HG03439 (cell line): ENCODE results near the gene TTC4.

Source experiments
- ATAC-seq: cut with Tn5 transposase; IDR thresholded peaks from one replicate; pipeline ENCODE4 v1.9.1; 2021; ENCODE audit warnings: mild to moderate bottlenecking, moderate library complexity; ENCODE audit not compliant: unreplicated experiment

The TTC4 gene, protein sequence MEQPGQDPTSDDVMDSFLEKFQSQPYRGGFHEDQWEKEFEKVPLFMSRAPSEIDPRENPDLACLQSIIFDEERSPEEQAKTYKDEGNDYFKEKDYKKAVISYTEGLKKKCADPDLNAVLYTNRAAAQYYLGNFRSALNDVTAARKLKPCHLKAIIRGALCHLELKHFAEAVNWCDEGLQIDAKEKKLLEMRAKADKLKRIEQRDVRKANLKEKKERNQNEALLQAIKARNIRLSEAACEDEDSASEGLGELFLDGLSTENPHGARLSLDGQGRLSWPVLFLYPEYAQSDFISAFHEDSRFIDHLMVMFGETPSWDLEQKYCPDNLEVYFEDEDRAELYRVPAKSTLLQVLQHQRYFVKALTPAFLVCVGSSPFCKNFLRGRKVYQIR

DNA sequence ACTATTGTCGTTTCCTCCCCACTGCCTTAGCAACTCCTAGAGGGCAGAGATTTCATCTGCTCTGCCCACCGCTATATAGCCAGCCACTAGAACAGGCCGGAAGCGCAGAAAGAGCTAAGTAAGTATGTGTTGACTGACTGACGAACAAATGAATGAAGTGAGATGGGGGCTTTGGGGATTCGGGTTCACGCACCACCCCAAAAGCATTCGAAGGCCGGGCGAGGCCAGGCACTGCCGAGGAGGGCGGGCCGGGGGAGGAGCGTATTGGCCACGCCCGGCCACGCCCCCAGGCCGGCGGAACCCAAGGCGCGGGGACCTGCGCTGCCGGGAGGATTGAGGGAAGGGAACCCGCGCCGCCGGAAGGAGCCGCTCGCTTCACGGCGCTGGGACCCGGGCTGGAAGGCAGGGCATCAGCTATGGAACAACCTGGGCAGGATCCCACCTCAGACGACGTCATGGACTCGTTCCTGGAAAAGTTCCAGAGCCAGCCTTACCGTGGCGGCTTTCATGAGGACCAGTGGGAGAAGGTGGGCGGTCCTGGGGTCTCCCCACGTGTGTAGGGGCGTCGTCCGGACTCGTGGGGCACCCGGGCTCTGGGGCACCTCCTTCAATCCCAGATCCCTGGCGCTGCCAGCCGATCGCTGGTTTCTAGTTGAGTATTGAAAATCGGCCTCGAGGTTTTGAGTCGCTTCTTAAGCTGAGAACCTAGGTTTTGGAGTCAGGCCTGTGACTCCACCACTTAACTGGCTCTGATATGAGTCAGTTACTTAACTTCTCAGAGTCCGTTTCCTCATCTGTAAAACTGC lies at the start of gene TTC4:
Gene TTC4, plus strand, starts transcription at position 369 of the 806 bp plus-strand sequence. Its CDS starts 48 bp downstream, at position 417.
- peak; percentile 96 for ATAC-seq

DNA sequence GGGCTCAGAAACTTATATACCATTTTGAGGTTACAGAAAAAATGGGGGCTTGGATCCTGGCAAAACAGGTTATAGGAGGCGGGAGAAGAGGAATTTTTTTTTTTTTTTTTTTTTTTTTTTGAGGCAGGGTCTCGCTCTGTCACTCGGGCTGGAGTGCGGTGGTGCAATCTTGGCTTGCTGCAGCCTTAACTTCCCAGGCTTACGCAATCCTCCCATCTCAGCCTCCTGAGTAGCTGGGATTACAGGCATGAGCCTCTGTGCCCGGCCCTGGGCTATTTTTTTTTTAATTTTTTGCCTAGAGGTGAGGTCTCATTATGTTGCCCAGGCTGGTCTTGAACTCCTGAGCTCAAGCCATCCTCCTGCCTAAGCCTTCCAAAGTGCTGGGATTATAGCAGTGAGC lies 49.3 kb upstream of the TTC4 start:
- ATAC-seq = no peak

DNA sequence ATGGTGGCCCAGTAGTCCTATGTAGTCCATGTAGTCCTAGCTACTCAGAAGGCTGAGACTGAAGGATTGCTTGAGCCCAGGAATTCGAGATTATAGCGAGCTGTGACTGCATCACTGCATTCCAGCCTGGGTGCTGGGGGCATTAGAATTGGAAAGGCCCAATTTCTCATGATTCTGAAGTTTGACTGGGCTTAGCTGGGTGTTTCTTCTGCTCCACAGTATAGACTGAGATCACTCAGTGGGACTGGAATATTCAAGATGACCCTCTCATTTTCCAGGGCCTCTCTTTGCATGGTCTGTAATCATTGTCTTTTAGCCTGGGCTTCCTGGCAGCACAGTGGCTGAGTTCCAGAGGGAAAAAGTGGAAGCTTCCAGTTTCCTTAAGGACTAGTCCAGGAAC lies 47.9 kb upstream of the TTC4 start:
- ATAC-seq = no peak

DNA sequence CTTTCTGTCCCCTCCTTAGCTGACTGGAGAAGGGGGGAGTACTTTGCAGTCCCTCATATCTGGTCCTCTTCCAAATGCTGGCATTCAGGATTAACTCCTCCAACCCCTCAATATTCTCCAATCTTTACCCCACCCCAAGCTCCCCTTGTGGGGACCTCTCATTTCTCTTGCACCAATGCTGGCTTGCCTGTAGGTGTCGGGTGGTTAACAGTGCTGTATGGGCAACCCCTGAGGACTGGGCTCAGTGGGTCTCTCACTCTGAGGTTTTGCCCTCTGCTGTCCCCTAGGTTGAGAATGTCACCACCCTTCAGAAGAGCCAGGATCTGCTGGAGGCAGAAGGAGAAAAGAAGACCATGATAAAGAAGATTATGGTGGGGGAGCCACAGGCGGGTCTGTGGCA lies 47.1 kb upstream of the TTC4 start:
- no peak for ATAC-seq

DNA sequence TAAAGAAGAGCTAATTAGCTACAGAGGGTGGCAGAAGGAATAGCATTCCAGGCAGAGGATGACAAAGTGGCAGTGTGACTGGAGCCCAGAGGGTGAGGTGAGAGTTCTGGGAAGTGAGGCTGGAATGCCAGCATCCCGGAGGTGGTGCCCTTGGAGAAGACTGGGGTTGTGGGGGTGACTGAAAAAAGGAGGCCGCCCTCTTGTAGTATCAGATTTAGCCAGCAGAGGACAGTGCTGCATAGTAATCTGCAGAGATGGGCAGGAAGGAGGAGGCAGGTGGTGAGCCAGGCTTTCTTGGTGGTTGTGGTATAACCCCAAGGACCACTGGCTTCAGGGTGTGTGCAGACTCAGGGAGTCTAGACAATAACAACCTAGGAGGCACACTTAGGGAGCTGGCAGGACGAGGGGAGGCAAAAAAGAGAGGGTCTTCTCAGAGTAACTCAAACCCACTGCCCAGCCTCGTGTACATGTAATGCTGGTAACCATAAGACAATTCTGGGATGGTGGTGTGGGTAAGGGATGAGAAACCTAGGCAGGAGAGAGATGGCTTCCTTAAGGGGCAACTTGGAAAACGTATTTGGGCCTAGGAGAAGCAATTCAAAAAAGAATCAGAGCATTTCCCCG lies 43.6 kb upstream of the TTC4 start:
- no peak for ATAC-seq

DNA sequence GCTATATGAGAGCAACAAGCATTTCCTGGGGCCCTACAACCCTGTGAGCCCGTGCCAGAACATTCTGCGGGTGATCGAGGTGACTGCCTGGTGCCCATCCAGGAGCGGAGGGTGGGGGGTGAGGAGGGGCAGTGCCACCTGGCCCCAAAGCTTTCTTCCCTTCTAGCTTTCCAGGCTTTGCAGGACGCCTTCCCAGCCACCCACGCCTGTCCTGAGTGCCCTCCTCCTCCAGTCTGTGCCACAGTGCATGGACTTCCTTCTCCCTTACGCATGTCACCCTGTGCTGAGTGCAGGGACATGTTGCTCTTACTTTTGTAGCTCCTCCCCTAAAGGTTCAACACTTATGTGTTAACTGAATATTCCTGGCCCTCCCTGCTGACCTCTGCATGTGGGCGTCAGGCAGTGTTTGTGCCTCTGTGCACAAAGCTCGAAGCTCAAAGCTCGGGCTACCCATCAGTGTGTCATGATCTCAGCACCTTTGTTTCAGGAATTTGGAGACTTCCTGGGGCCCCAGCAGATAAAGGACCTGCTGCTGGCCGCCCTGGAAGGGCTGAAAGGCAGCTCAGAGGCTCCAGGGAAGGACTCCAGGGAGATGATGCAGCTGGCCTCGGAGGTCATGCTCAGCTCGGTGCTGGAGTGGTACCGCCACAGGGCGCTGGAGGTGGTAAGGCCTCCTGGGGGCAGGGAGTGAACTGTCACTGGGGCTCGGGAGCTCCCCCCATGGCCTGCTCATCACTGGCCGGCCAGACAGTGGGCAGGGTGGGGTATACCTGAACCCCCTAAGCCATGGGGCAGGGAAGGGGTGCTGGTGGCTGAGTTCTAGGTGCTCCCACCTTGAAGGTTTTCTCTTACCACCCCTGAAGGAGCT lies 36.7 kb upstream of the TTC4 start:
- no peak for ATAC-seq

DNA sequence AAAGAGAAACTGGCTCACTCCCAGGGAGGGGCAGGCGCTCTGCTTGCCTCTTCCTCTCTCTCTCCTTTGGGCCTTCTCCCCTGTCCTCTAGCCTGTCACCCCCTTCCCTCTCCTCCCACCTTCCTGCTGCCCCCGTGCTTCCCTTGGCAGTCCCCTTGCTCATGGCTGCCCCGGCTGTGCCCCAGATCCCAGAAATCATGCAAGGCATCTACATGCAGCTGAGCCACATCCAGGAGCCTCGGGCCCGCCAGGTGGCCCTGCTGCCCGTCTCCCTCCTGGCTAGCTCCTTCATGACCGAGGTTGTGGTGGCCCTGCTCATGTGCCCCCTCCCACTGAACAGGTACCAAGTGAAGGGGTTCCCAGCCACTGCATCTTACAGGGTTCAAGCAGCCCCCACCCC lies 36.0 kb upstream of the TTC4 start:
- no peak for ATAC-seq

DNA sequence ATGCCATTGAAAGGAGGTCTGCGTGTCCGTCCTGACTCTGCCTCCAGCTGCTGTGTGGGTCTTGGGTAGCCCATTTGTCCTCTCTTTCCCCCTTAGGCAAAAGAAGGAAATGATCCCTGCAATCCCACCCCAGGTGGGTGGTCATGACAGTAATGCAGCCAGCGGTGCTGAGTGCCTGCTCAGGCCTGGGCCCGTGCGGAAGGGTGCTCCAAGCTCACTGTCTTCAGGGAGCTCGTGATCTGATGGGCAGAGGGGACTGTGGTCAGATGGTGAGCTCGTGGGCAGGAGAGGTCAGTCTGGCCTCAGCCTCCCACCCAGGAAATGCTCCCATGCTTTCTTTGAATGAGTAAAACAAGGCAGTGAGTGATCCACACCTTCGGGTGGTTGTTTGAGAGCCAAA lies 35.3 kb upstream of the TTC4 start:
- no peak for ATAC-seq

DNA sequence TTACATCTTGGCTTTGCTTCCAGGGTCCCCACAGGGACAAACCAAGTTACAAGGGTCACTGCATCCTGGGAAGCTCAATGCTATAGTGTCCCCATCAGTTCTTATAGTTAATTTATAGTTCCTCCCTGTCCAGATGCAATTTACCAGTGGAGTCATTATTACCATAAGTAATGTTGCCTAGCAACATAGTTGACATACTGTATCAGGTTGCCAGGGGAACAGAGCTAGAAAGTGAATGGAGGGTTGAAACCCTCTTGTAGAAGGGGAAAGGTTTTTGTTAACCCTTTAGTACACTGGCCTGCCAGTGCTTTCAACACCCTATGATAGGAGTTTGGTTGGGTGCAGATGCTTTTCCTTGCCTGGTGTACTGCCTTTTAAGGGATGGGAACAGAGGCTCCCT lies 34.3 kb upstream of the TTC4 start:
- no peak for ATAC-seq

DNA sequence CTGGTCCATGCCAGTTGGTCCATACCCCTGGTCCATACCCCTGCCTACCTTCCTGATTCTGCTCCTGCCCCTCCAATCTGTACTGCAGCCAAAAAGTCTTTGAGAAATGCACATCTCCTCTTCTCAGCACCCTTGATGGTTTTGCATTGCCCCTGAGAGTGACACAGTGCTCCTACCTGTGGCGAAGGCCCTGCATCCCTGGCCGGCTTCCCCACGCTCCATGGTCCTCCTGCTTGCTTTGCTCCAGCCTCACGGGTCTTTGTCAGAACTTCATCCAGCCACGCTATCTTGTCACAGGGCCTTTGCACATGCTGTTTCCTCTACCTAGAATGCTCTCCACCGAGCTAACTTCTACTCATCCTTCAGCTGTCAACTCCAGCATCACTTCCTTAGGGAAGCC lies 32.2 kb upstream of the TTC4 start:
- ATAC-seq = no peak

DNA sequence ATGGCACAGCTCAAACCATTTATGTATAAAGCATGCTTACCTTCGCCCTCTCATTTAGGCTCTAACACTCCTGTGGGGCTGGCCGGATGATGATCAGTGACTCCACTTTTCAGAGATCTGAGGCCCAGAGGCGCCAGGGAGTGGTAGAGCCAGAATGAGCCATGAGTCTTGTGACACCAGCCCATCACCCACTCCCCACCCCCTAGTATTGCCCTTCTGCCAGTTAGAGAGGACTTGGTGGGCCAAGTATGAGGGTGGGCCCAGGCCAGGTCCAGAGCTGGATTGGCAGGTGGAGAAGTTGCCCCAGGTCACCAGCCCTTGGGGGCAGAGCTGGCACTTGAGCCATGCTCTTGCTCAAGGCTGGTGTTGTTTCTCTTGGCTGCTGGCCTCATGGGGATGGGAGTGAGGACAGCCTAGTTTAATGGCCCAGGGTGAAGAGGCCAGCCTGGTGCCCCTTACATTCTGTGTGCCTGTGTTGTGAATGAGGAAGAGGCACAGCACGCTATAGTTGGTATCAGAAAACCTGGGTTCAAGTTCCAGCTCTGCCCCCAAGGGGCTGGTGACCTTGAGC lies 30.2 kb upstream of the TTC4 start:
- no peak for ATAC-seq

DNA sequence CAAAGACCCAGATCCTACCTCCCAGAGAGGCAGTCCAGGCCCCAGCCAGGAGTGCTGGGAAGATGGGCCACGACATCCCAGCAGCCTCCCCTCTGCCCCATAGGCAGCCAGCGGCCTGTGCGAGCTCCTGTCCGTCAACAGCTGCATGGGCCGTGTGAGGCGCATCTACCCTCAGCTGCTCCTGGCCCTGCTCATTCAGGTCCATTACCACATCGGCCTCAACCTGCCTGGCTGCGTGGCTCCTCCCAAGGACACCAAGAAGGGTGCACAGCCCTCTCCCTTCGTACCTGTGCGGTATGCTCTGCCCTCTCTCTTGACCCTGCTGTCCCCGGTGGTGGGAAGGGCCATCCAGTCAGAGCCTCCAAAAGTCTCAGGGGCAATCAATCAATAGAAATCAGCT lies 29.5 kb upstream of the TTC4 start:
- ATAC-seq = no peak

DNA sequence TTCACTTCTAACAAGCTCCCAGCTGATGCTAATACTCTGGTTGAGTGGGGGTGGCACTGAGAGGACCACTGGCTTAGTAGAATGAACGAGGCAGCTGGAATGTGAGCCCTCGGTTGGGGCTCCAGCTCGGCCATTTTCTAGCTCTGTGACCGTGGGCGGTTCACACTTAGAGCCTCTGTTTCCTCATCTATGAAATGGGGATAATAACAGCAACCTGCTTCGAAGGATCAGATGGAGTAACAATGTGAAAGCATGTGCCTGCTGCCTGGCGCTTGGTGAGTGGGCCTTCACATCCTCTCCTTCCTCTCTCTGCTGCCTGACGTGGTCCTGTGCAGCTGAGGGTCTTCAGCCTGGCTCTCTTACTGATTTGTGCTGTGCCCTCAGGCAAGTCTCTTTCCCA lies 20.9 kb upstream of the TTC4 start:
- no peak for ATAC-seq

DNA sequence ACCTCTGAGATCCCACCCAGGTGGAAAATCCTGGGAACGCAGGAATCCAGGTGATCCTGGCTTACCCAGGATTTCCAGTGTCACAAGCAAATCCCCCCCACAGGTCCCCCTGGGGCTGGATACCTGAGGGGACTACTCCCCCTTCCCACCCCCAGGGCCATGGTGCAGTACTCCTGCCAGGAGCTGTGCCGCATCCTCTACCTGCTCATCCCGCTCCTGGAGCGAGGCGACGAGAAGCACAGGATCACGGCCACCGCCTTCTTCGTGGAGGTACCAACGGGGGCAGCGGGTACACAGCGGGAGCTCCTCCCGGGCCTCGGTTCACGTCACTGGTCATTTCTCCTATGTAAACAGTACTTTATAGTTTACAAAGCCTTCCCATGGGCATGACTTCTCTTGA lies 20.4 kb upstream of the TTC4 start:
- no peak for ATAC-seq

DNA sequence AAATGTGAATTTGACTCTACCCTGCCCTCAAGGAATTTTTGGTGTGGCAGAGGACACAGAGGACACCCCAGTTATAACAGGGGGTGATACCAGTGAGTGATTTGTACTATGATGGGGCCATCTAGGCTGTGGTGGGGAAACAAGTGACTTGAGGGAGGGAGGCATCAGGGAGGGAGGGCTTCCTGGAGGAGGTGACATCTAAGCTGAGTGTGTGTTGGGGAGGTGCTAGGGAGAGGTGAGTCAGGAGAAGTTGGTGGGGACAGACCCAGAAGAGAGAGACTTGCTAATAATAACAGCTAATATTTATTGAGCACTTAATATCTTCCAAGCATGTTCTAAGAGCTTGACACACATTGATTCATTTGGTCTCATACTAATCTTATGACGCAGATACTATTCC lies 19.9 kb upstream of the TTC4 start:
- no peak for ATAC-seq

DNA sequence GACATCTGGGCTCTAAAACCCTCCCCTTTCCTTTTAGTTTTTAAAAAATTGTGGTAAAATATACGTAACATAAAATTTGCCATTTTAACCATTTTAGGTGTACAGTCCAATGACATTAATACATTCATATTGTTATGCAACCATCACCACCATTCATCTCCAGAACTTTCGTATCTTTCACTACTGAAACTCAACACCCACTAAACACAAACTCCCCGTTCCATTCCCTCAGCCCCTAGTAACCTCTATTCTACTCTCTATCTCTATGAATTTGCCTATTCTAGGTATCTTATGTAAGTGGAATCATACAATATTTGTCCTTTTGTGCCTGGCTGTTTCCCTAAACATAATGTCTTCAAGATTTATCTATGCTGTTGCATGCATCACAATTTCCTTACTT lies 19.4 kb upstream of the TTC4 start:
- no peak for ATAC-seq

DNA sequence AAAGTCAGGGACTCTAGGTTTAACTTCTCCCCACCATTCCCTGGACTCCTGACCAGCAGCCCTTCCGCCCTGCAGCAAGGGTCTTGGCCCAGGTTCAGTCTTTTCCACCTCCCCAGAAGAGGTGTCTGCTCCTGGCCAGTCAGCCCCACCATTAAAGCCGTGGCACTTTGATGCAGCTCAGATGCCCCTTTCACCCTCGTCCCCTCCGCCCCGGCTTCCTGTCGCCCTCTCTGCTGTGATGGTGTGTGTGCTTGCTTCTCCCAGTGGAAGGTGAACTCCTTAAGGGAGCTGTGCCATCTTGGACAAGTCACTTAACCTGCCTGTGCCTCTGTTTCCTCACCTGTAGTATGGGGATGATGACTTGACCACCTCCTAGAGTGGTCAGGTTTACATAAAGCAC lies 17.8 kb upstream of the TTC4 start:
- no peak for ATAC-seq

DNA sequence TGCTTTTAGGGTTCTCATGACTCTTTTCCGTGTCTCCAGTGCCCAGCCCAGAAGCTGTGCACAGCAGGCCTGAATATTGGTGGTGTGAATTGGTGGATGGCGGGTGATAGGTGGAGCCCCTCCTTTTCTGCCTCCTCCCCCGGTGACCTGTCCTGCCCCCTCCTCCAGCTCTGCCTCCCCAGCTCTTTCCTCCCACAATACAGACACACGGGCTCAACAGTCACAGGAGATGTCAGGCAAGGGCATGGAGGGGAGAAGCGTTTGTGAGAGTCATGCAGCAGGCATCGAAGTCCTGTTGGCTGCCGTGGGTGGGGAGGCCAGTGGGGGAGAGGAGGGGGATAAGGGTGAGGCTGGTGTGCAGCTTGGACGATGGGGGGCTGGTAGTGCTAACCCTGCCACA lies 17.3 kb upstream of the TTC4 start:
- ATAC-seq = no peak

DNA sequence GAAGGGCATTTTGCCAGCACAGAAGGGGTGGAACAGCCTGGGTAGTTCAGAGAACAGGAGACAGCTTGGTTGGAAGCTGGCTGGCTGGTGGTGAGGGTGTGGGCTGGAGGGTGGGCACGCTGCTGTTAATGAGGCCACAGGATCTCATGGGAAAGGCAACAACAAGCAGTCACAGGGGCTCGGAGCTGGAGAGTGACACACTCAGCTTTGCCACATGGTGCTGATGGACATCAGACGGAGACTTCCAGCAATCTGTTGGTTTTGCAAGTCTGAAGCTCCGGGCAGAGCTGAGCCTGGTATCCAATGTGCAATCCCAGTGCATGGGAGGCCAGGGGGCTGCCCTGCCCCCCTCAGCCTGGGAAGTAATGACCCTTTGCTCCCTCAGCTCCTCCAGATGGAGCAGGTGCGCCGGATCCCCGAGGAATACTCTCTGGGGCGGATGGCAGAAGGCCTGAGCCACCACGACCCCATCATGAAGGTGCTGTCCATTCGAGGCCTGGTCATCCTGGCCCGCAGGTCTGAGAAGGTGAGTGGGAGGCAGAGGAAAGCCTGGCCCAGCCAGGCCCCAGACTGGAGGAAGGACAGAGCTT lies 15.6 kb upstream of the TTC4 start:
- ATAC-seq = no peak

DNA sequence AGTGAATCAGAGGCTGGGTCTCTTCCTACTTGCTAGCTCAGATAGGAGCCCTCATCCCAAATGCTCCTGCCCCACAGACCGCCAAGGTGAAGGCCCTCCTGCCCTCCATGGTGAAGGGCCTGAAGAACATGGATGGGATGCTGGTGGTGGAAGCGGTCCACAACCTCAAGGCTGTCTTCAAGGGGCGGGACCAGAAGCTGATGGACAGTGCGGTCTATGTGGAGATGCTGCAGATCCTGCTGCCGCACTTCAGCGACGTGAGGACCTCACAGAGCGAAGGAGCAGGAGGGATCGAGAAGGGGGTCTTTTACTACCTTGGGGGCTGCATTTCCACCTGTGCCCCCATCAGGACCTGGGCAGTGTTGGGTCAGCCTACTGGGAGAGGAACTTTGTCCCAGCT lies 14.6 kb upstream of the TTC4 start:
- no peak for ATAC-seq
